Esophagus muscularis mucosa (tissue), 4 donors: ENCODE measurements around the gene CTIF. TPM values are rescaled to one million over a fixed set of nuclear protein-coding genes. Genes with fewer than 3 reads are reported as not detected.

ENCODE experiments used
- DNase-seq: peaks from one replicate; pipeline ENCODE4 v3.0.0-alpha.2; 2017; ENCODE audit errors: extremely low spot score
- H3K27ac ChIP-seq, 4 donors: fragments of 200-600 bp; sonication (generic); replicated peaks in 1 of 4; 1 replicate in 3 of 4; 2 replicates in 1 of 4; pipeline ENCODE4 v1.5.1; 2016 to 2019; ENCODE audit warnings: mild to moderate bottlenecking in 1 of 4
- H3K27me3 ChIP-seq, 4 donors: fragments of 200-600 bp; sonication (generic); one replicate each; pipeline versions ENCODE4 v1.5.1 to v1.6.0; 2016 to 2019
- H3K36me3 ChIP-seq, 4 donors: fragments of 200-600 bp; sonication (generic); one replicate each; pipeline ENCODE4 v1.5.1; 2016 to 2019
- H3K4me1 ChIP-seq, 4 donors: fragments of 200-600 bp; sonication (generic); one replicate each; pipeline ENCODE4 v1.5.1; 2016 to 2019
- H3K4me3 ChIP-seq, 4 donors: fragments of 200-600 bp; sonication (generic); 1 replicate in 2 of 4; 2 replicates in 2 of 4; pipeline ENCODE4 v1.5.1; 2016 to 2019; ENCODE audit warnings: mild to moderate bottlenecking in 4 of 4, moderate library complexity in 1 of 4
- H3K9me3 ChIP-seq, 4 donors: fragments of 200-600 bp; sonication (generic); 1 replicate in 3 of 4; 2 replicates in 1 of 4; pipeline ENCODE4 v1.5.1; 2016 to 2019
- EP300 ChIP-seq: sonication (generic); formaldehyde crosslinking; IDR thresholded peaks from one replicate; pipeline ENCODE4 v1.6.1; 2017; ENCODE audit warnings: antibody characterized with exemption
- POLR2A ChIP-seq: fragments of 450-650 bp; IDR thresholded peaks from one replicate; pipeline ENCODE4 v1.6.1; 2017; ENCODE audit warnings: antibody characterized with exemption, moderate library complexity, mild to moderate bottlenecking, low read depth
- POLR2AphosphoS5 ChIP-seq, 2 donors: sonication (generic); formaldehyde crosslinking; IDR thresholded peaks; one replicate each; pipeline ENCODE4 v1.6.1; 2017; ENCODE audit warnings: antibody characterized with exemption in 2 of 2
- WGBS: methylation state at CpG from one replicate; pipeline ENCODE4 v1.1.5; 2018; 5-methylcytosine and 5-hydroxymethylcytosine counted together
- intact Hi-C: fragments of 100-400 bp; cut with DNase I; formaldehyde crosslinking; loops from one replicate; pipeline ENCODE4 v1.15.1; 2023
- total RNA-seq, 4 donors: library from RNA; depleted of rRNA; stranded (reverse); fragments of >200 nt; gene quantifications; one replicate each; pipeline versions ENCODE4 v1.1.0 to v1.2.1, GENCODE V29; 2016
- TF ChIP-seq, protein P1 (sequence below), 3 experiments: fragments of 200-600 bp in 2 of 3; fragments of 450-650 bp in 1 of 3; sonication (generic) in 2 of 3; IDR thresholded peaks; one replicate each; pipeline ENCODE4 v1.5.1; 2017 to 2019; ENCODE audit warnings: antibody characterized with exemption in 3 of 3, mild to moderate bottlenecking in 2 of 3, moderate library complexity in 1 of 3

CTIF gene
- total RNA-seq, result 100 to 1,000 TPM in 2 of 4 donors, 10 to 100 TPM in 2; 63.1 to 137 (median 87.7) TPM

- WGBS, result under 1% methylated on average over 44 of the region's 54 CpGs
- no peak for TF ChIP-seq EP300
- TF ChIP-seq POLR2AphosphoS5 (IDR thresholded peaks at IDR 0.05), result peak; percentile 87 to 91
- TF ChIP-seq, protein P1, sequence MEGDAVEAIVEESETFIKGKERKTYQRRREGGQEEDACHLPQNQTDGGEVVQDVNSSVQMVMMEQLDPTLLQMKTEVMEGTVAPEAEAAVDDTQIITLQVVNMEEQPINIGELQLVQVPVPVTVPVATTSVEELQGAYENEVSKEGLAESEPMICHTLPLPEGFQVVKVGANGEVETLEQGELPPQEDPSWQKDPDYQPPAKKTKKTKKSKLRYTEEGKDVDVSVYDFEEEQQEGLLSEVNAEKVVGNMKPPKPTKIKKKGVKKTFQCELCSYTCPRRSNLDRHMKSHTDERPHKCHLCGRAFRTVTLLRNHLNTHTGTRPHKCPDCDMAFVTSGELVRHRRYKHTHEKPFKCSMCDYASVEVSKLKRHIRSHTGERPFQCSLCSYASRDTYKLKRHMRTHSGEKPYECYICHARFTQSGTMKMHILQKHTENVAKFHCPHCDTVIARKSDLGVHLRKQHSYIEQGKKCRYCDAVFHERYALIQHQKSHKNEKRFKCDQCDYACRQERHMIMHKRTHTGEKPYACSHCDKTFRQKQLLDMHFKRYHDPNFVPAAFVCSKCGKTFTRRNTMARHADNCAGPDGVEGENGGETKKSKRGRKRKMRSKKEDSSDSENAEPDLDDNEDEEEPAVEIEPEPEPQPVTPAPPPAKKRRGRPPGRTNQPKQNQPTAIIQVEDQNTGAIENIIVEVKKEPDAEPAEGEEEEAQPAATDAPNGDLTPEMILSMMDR (IDR thresholded peaks at IDR 0.05), result no peak
- intact Hi-C loops, result loop anchor here (5.0 kb wide), 1 partner anchor 61 kb away; no protein-coding TSS in a partner anchor
Observed at GRCh38 chr18:48538531-48539405, at the start of gene CTIF. TSS of gene CTIF (plus strand) at chr18:48539031. CDS start at chr18:48619566, 80,535 bp downstream.

GRCh38 chr18:48490641-48491293 lies 48.1 kb upstream of the CTIF start:
- no peak overlapping the region for H3K4me3 ChIP-seq
- DNase-seq, result no peak
- peaks cover 4 to 22% (median 20%) of the 10 kb centered on the region in 4 donors for H3K4me1 ChIP-seq
- H3K9me3 ChIP-seq, result no peaks in the 10 kb centered on the region
- no peak overlapping the region for H3K27ac ChIP-seq
- 95% methylated on average over 2 of the region's 2 CpGs for WGBS
- TF ChIP-seq, protein P1 (IDR thresholded peaks at IDR 0.05), result no peak
- TF ChIP-seq POLR2A (no peak), POLR2AphosphoS5 (IDR thresholded peaks at IDR 0.05) (no peak), EP300 (no peak)
- intact Hi-C loops, result no loop called here
- H3K36me3 ChIP-seq, result no peaks in the 10 kb centered on the region
- H3K27me3 ChIP-seq, result no peaks in the 10 kb centered on the region

More at GRCh38 chr18:48538531-48539405, at the start of gene CTIF:
- Histone ChIP-seq H3K4me3 (peak within 1 kb of the TSS; percentile 67 to 87 (median 77)), H3K4me1 (peaks cover 31 to 42% (median 31%) of the 10 kb centered on the region in 4 donors), H3K27ac (peak within 1 kb of the TSS; percentile 94 to 98 (median 96)), H3K9me3 (no peaks in the 10 kb centered on the region), H3K36me3 (no peaks in the 10 kb centered on the region), H3K27me3 (no peaks in the 10 kb centered on the region)
- peak; percentile 100 for DNase-seq

DNA sequence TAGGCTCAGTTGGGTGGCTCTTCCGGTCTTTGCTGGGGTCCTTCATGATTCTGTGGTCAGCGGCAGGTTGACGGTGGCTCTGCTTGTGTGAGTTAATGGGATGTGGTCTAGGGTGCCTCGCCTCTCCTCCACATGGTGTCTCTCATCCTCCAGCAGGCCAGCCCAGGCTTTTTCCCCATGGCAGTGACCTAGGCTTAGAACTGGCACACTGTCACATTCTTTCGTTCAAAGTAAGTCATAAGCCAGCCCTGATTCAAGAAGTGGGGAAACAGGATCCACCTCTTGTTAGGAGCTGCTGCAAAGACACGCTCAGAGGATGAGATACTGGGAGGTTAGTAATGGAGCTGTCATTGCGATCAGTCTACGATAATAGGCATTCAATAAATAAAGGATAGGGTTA lies 46.0 kb upstream of the CTIF start:
- 96% methylated on average over 8 of the region's 8 CpGs for WGBS
- DNase-seq, result peak; percentile 62
- no peaks in the 10 kb centered on the region for H3K9me3 ChIP-seq
- TF ChIP-seq POLR2AphosphoS5 (IDR thresholded peaks at IDR 0.05) (no peak), POLR2A (no peak), EP300 (no peak)
- TF ChIP-seq, protein P1 (IDR thresholded peaks at IDR 0.05), result no peak
- intact Hi-C loops, result no loop called here
- no peaks in the 10 kb centered on the region for H3K27me3 ChIP-seq
- H3K27ac ChIP-seq, result no peak overlapping the region
- peaks cover 4 to 22% (median 20%) of the 10 kb centered on the region in 4 donors for H3K4me1 ChIP-seq
- no peaks in the 10 kb centered on the region for H3K36me3 ChIP-seq
- no peak overlapping the region for H3K4me3 ChIP-seq

GRCh38 chr18:48493434-48494230 lies 45.2 kb upstream of the CTIF start:
- Histone ChIP-seq H3K27me3 (no peaks in the 10 kb centered on the region), H3K36me3 (no peaks in the 10 kb centered on the region), H3K27ac (peak overlapping the region in 1 of 4 donors; percentile 63), H3K4me3 (no peak overlapping the region), H3K9me3 (no peaks in the 10 kb centered on the region), H3K4me1 (peaks cover 0 to 17% (median 13%) of the 10 kb centered on the region in 4 donors)
- WGBS, result 33% methylated on average over 2 of the region's 2 CpGs
- DNase-seq, result peak; percentile 74
- TF ChIP-seq POLR2AphosphoS5 (IDR thresholded peaks at IDR 0.05), result peak in 1 of 2 donors; percentile 44
- TF ChIP-seq, protein P1 (IDR thresholded peaks at IDR 0.05), result no peak
- no peak for TF ChIP-seq EP300
- TF ChIP-seq POLR2A, result no peak
- intact Hi-C loops, result no loop called here
